Suprapubic skin (tissue), 4 donors: ENCODE results near the gene LNPEP. TPM values are rescaled to one million over a fixed set of nuclear protein-coding genes. Genes with fewer than 3 reads are reported as not detected.

Experiments
- DNase-seq, 2 donors: peaks; one replicate each; pipeline ENCODE4 v3.0.0-alpha.2; 2019; ENCODE audit warnings: low spot score in 2 of 2
- H3K27ac ChIP-seq: fragments of 200-600 bp; sonication (generic); one replicate; pipeline ENCODE4 v1.5.1; 2019
- H3K27me3 ChIP-seq: fragments of 200-600 bp; sonication (generic); one replicate; pipeline ENCODE4 v1.5.1; 2019
- H3K36me3 ChIP-seq: fragments of 200-600 bp; sonication (generic); one replicate; pipeline ENCODE4 v1.5.1; 2019
- H3K4me1 ChIP-seq: fragments of 200-600 bp; sonication (generic); one replicate; pipeline ENCODE4 v1.5.1; 2019
- H3K4me3 ChIP-seq: fragments of 200-600 bp; sonication (generic); one replicate; pipeline ENCODE4 v1.5.1; 2019; ENCODE audit warnings: mild to moderate bottlenecking
- H3K9me3 ChIP-seq: fragments of 200-600 bp; sonication (generic); one replicate; pipeline ENCODE4 v1.5.1; 2019
- CTCF ChIP-seq, 2 donors: fragments of 200-600 bp in 1 of 2; fragments of 450-650 bp in 1 of 2; sonication (generic) in 1 of 2; IDR thresholded peaks; one replicate each; pipeline ENCODE4 v1.5.1; 2016 to 2019; ENCODE audit warnings: antibody characterized with exemption in 2 of 2, mild to moderate bottlenecking in 1 of 2, moderate library complexity in 1 of 2
- EP300 ChIP-seq: sonication (generic); formaldehyde crosslinking; IDR thresholded peaks from one replicate; pipeline ENCODE4 v1.6.1; 2017; ENCODE audit warnings: antibody characterized with exemption
- POLR2A ChIP-seq, 2 donors: fragments of 450-650 bp; IDR thresholded peaks; one replicate each; pipeline ENCODE4 v1.6.1; 2017; ENCODE audit warnings: antibody characterized with exemption in 2 of 2, mild to moderate bottlenecking in 2 of 2, moderate library complexity in 2 of 2
- POLR2AphosphoS5 ChIP-seq, 3 donors: sonication (generic); formaldehyde crosslinking; IDR thresholded peaks; one replicate each; pipeline ENCODE4 v1.6.1; 2017; ENCODE audit warnings: antibody characterized with exemption in 3 of 3
- WGBS: methylation state at CpG from one replicate; pipeline ENCODE4 v1.1.5; 2018; 5-methylcytosine and 5-hydroxymethylcytosine counted together
- total RNA-seq, 4 donors: library from RNA; depleted of rRNA; stranded (reverse); fragments of >200 nt; gene quantifications; one replicate each; pipeline ENCODE4 v1.1.0, GENCODE V29; 2016

Gene LNPEP
- total RNA-seq, 4 donors from 2014 or later, result 43.7 to 107 (median 69.9) TPM

GRCh38 chr5:97042996-97043395, 107.1 kb downstream of the LNPEP start:
- TF ChIP-seq EP300 (no peak), POLR2AphosphoS5 (IDR thresholded peaks at IDR 0.05) (no peak), POLR2A (IDR thresholded peaks at IDR 0.05) (no peak), CTCF (IDR thresholded peaks at IDR 0.05) (no peak)
- Histone ChIP-seq H3K36me3 (no peaks in the 10 kb centered on the region), H3K27me3 (no peaks in the 10 kb centered on the region), H3K9me3 (no peaks in the 10 kb centered on the region), H3K27ac (no peak overlapping the region), H3K4me3 (no peak overlapping the region), H3K4me1 (no peaks in the 10 kb centered on the region)
- 79% methylated on average over 7 of the region's 7 CpGs for WGBS
- no peak for DNase-seq

DNA sequence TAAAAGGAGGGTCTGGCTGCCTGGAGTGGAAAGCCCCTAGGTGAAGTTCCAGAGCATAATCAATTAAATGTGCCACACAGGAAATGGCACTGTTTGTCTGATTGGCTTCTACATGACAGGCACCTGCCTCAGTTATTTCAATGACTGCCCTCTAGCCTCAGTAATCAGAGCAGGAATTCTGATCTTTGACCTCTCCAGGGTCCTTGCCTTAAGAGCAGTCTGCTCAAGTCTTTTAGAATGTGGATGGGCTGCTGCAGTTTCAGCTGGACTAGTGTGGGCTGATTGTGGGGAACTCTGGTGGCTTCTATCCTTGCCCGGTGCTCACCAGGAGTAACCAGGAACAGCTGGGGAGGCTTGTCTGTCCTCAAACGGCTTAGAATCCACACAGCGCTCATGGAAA, 107.6 kb downstream of the LNPEP start:
- Histone ChIP-seq H3K27ac (no peak overlapping the region), H3K36me3 (no peaks in the 10 kb centered on the region), H3K4me1 (no peaks in the 10 kb centered on the region), H3K27me3 (no peaks in the 10 kb centered on the region), H3K9me3 (no peaks in the 10 kb centered on the region), H3K4me3 (no peak overlapping the region)
- DNase-seq, result no peak
- no peak for TF ChIP-seq POLR2A (IDR thresholded peaks at IDR 0.05)
- no peak for TF ChIP-seq POLR2AphosphoS5 (IDR thresholded peaks at IDR 0.05)
- TF ChIP-seq EP300, result no peak
- no peak for TF ChIP-seq CTCF (IDR thresholded peaks at IDR 0.05)
- WGBS, result 68% methylated on average over 3 of the region's 3 CpGs

GRCh38 chr5:97044052-97044451, 108.2 kb downstream of the LNPEP start:
- WGBS, result 68% methylated on average over 2 of the region's 2 CpGs
- no peaks in the 10 kb centered on the region for H3K9me3 ChIP-seq
- TF ChIP-seq CTCF (IDR thresholded peaks at IDR 0.05) (peak in 1 of 2 donors; percentile 5), EP300 (no peak)
- no peaks in the 10 kb centered on the region for H3K27me3 ChIP-seq
- no peak overlapping the region for H3K4me3 ChIP-seq
- no peaks in the 10 kb centered on the region for H3K4me1 ChIP-seq
- H3K36me3 ChIP-seq, result no peaks in the 10 kb centered on the region
- DNase-seq, result no peak
- H3K27ac ChIP-seq, result no peak overlapping the region

DNA sequence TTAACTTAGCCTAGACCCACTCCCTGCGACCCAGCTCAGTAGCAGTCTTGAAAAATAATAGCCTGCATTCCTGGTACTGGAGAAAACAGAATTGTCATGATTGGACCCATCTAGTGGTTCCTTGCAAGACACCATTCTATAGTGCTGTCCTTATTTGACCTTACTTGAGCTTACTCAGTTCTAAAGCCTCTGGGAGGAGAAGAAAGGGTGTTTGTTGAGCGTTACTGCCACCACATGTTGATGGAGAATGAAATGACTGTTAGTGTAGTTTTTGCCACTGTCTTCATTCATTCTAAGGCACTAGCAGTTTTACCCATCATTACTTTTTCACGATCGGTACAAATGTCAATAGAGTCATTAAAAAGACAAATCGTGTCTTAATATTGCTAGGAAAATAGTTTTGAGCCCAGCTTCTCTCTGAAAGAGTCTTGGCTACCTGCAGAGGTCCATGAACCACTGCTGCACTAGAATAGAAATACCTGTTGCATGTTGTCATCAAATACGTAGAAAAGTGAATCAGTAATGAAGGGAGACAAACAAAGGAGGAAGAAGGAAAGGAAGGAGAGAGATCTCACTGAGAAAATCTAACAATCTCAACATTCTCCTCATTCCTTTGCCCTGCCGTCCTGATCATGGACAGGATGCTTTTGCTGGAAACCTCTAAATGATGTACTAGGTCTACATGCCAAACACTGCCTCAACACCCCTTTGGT, 110.5 kb downstream of the LNPEP start:
- WGBS, result 82% methylated on average over 7 of the region's 7 CpGs
- no peak for DNase-seq
- no peak overlapping the region for H3K27ac ChIP-seq

GRCh38 chr5:97047076-97047475, 111.2 kb downstream of the LNPEP start:
- 92% methylated on average over 1 of the region's 1 CpG for WGBS
- Histone ChIP-seq H3K36me3 (no peaks in the 10 kb centered on the region), H3K27me3 (no peaks in the 10 kb centered on the region), H3K4me1 (no peaks in the 10 kb centered on the region), H3K4me3 (no peak overlapping the region), H3K27ac (no peak overlapping the region), H3K9me3 (no peaks in the 10 kb centered on the region)
- no peak for TF ChIP-seq EP300
- TF ChIP-seq POLR2AphosphoS5 (IDR thresholded peaks at IDR 0.05), result no peak
- TF ChIP-seq POLR2A (IDR thresholded peaks at IDR 0.05), result no peak
- TF ChIP-seq CTCF (IDR thresholded peaks at IDR 0.05), result no peak
- DNase-seq, result no peak

More for the DNA sequence above, 110.5 kb downstream of the LNPEP start:
- TF ChIP-seq POLR2AphosphoS5 (IDR thresholded peaks at IDR 0.05) (no peak), EP300 (no peak), POLR2A (IDR thresholded peaks at IDR 0.05) (no peak)
- no peaks in the 10 kb centered on the region for H3K4me1 ChIP-seq
- no peak overlapping the region for H3K4me3 ChIP-seq
- H3K27me3 ChIP-seq, result no peaks in the 10 kb centered on the region
- no peaks in the 10 kb centered on the region for H3K9me3 ChIP-seq
- H3K36me3 ChIP-seq, result no peaks in the 10 kb centered on the region
